ENCODE data around the gene LRRC4B.
"Not testable (repeated sequence)": the region's sequence is repeated elsewhere in the genome, so short reads cannot be mapped to it uniquely, and the experiment has no call there.

Gene LRRC4B

GRCh38 chr19:50482271-50482855, 85.9 kb downstream of the LRRC4B start:
- DNase-seq = no peak

GRCh38 chr19:50481351-50482149, 86.7 kb downstream of the LRRC4B start:
- no peak for DNase-seq

- DNase-seq = no peak
These were observed 87.7 kb downstream of the LRRC4B start for GRCh38 chr19:50480281-50481111.

- no peak for DNase-seq
These were observed 88.4 kb downstream of the LRRC4B start for GRCh38 chr19:50479761-50480251.

- peak; percentile 49 for DNase-seq
These were observed 89.1 kb downstream of the LRRC4B start for GRCh38 chr19:50478901-50479715.

GRCh38 chr19:50477751-50478515, 90.3 kb downstream of the LRRC4B start:
- no peak for DNase-seq

GRCh38 chr19:50476907-50477238, 91.4 kb downstream of the LRRC4B start:
- DNase-seq = no peak

- DNase-seq = peak; percentile 95
These were observed 91.9 kb downstream of the LRRC4B start, which contains the start of the genes EMC10 and GARIN5A for GRCh38 chr19:50476224-50476906. Gene EMC10 (plus strand): TSS chr19:50476507. CDS start chr19:50476545, 38 bp downstream. Gene GARIN5A (minus strand): TSS chr19:50476848. CDS start chr19:50476388, 460 bp downstream.

- DNase-seq = no peak
These were observed 92.5 kb downstream of the LRRC4B start for GRCh38 chr19:50475736-50476223.

GRCh38 chr19:50475101-50475568, 93.1 kb downstream of the LRRC4B start:
- no peak for DNase-seq

GRCh38 chr19:50473336-50473735, 94.9 kb downstream of the LRRC4B start:
- DNase-seq = not testable (repeated sequence)

GRCh38 chr19:50468818-50469217, 99.4 kb downstream of the LRRC4B start:
- no peak for DNase-seq

GRCh38 chr19:50467566-50467965, 100.7 kb downstream of the LRRC4B start:
- no peak for DNase-seq

Data from hematopoietic multipotent progenitor cell treated with erythropoietin and hydrocortisone succinate and interleukin-3 and kit ligand, for 4 days (in vitro differentiated cells).